Fibroblast of pulmonary artery (primary cell): ENCODE measurements around the gene SMIM7.

Source experiments
- DNase-seq: peaks from one replicate; pipeline ENCODE4 v3.0.0-alpha.2; 2010; ENCODE audit warnings: low read depth
- H3K4me3 ChIP-seq: replicated peaks from 2 replicates; pipeline ENCODE4 v1.5.1; 2011; ENCODE audit warnings: low read depth, mild to moderate bottlenecking, control low read depth, low read length, moderate library complexity
- CTCF ChIP-seq: IDR thresholded peaks from 2 replicates; pipeline ENCODE4 v1.5.1; 2011; ENCODE audit warnings: mild to moderate bottlenecking, control low read depth, low read length, inconsistent platforms; ENCODE audit errors: missing control alignments

SMIM7 gene

GRCh38 chr19:16624236-16624635, 35.7 kb downstream of the SMIM7 start:
- DNase-seq, result no peak
- no peak for TF ChIP-seq CTCF
- no peak overlapping the region for H3K4me3 ChIP-seq

- no peak for DNase-seq
- H3K4me3 ChIP-seq, result no peak overlapping the region
- no peak for TF ChIP-seq CTCF
Observed at GRCh38 chr19:16623576-16623975, 36.4 kb downstream of the SMIM7 start.

GRCh38 chr19:16623066-16623465, 36.9 kb downstream of the SMIM7 start:
- TF ChIP-seq CTCF, result no peak
- no peak overlapping the region for H3K4me3 ChIP-seq
- DNase-seq, result no peak

- H3K4me3 ChIP-seq, result no peak overlapping the region
- no peak for DNase-seq
- no peak for TF ChIP-seq CTCF
Observed at GRCh38 chr19:16621165-16621800, 38.7 kb downstream of the SMIM7 start.

- TF ChIP-seq CTCF, result no peak
- no peak for DNase-seq
- no peak overlapping the region for H3K4me3 ChIP-seq
Observed at GRCh38 chr19:16620584-16620983, 39.4 kb downstream of the SMIM7 start.

- no peak overlapping the region for H3K4me3 ChIP-seq
- TF ChIP-seq CTCF, result no peak
- no peak for DNase-seq
Observed at GRCh38 chr19:16620018-16620417, 39.9 kb downstream of the SMIM7 start.

- DNase-seq, result no peak
- no peak overlapping the region for H3K4me3 ChIP-seq
- TF ChIP-seq CTCF, result no peak
Observed at GRCh38 chr19:16619457-16619856, 40.5 kb downstream of the SMIM7 start.
